H1 (cell line): Measurements from ENCODE around the gene PHOSPHO1. TPM values are rescaled to one million over a fixed set of nuclear protein-coding genes. Genes with fewer than 3 reads are reported as not detected.

ENCODE experiments used
- BACH1 ChIP-seq: IDR thresholded peaks from 2 replicates; pipeline ENCODE4 v1.6.1; 2012; ENCODE audit warnings: low read length, improper control_type of control experiment
- ZNF274 ChIP-seq: IDR thresholded peaks from 2 replicates; pipeline ENCODE4 v1.7.0; 2012; ENCODE audit warnings: low read length, borderline replicate concordance; ENCODE audit errors: extremely low read depth
- polyA plus RNA-seq, 7 experiments: library from polyadenylated mRNA; depleted of rRNA in 3 of 7; stranded (reverse) in 5 of 7; unstranded in 2 of 7; fragments of >200 nt in 5 of 7; fragments of 200-250 nt in 2 of 7; gene quantifications; 1 replicate in 5 of 7; 2 replicates in 1 of 7; 4 replicates in 1 of 7; pipeline versions ENCODE4 v1.2.1 to v1.2.3, GENCODE V29; 2011 to 2013; ENCODE audit warnings: missing spikeins in 2 of 7, mixed read lengths in 2 of 7
- total RNA-seq: library from RNA; stranded (reverse); fragmentation: NEBNext Ultra II Directional; extraction: Animal tissue kit (Norgen Biotek cat#: 25700); gene quantifications from 2 replicates; pipeline ENCODE4 v1.2.1, GENCODE V29; 2021
- TF ChIP-seq, protein P1 (sequence below): IDR thresholded peaks from 2 replicates; pipeline ENCODE4 v1.6.1; 2011; ENCODE audit warnings: low read depth, mild to moderate bottlenecking, low read length; ENCODE audit not compliant: insufficient read depth

The PHOSPHO1 gene
- total and polyA plus RNA-seq, 2 of the 8 experiments (the other 6 are each of a cell fraction or from before 2014, with no cell fraction given) = 0.34 to 0.45 TPM

DNA sequence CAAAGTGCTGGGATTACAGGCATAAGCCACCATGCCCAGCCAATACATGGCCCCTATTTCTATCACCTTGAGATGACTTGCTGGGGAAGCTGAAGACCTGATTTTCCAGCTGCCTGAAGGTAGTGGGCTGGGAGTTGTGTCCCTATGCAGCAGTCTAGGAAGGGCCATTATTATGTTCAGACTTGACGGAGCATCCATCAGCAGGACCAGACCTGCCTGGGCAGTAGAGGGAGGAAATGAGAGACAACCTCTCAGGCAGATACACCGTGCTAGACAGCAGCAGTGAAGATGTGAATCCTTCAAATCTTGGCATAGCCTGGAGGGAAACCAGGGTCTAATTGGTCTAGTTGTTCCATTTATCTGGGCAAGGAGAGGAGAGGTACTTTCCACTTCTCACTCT is 35.6 kb upstream of the PHOSPHO1 start (continued):
- TF ChIP-seq, protein P1, sequence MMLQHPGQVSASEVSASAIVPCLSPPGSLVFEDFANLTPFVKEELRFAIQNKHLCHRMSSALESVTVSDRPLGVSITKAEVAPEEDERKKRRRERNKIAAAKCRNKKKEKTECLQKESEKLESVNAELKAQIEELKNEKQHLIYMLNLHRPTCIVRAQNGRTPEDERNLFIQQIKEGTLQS = no peak
- no peak for TF ChIP-seq ZNF274
- TF ChIP-seq BACH1 = no peak
